Stimulated activated effector memory CD8-positive, alpha-beta T cell treated with anti-CD3 and anti-CD28 coated beads, Interleukin-12 subunit alpha, Interleukin-12 subunit beta, amount 100 ng/mL, for 72 hours (primary cell): ENCODE results near the gene NBR1.
"Not testable (repeated sequence)": the region's sequence is repeated elsewhere in the genome, so short reads cannot be mapped to it uniquely, and the experiment has no call there.

Experiments
- ATAC-seq: fragments of 150-1000 bp; cut with Tn5 transposase; 2 replicates; pipeline ENCODE4 v1.10.0; 2021
- DNase-seq, 2 donors: peaks; one replicate each; pipeline ENCODE4 v3.0.0; 2021 to 2022; ENCODE audit warnings: low spot score in 2 of 2
- H3K27ac Mint-ChIP-seq: one replicate; pipeline ENCODE4 v1.8.0; 2022; ENCODE audit warnings: mild to moderate bottlenecking, mixed read lengths
- H3K36me3 Mint-ChIP-seq: one replicate; pipeline ENCODE4 v1.8.0; 2022; ENCODE audit warnings: mild to moderate bottlenecking, mixed read lengths
- H3K4me1 Mint-ChIP-seq: one replicate; pipeline ENCODE4 v1.8.0; 2022; ENCODE audit warnings: mixed read lengths
- H3K4me3 Mint-ChIP-seq: one replicate; pipeline ENCODE4 v1.8.0; 2022; ENCODE audit warnings: mild to moderate bottlenecking, mixed read lengths
- H3K9me3 Mint-ChIP-seq: one replicate; pipeline ENCODE4 v1.8.0; 2022; ENCODE audit warnings: mixed read lengths

Gene NBR1

DNA sequence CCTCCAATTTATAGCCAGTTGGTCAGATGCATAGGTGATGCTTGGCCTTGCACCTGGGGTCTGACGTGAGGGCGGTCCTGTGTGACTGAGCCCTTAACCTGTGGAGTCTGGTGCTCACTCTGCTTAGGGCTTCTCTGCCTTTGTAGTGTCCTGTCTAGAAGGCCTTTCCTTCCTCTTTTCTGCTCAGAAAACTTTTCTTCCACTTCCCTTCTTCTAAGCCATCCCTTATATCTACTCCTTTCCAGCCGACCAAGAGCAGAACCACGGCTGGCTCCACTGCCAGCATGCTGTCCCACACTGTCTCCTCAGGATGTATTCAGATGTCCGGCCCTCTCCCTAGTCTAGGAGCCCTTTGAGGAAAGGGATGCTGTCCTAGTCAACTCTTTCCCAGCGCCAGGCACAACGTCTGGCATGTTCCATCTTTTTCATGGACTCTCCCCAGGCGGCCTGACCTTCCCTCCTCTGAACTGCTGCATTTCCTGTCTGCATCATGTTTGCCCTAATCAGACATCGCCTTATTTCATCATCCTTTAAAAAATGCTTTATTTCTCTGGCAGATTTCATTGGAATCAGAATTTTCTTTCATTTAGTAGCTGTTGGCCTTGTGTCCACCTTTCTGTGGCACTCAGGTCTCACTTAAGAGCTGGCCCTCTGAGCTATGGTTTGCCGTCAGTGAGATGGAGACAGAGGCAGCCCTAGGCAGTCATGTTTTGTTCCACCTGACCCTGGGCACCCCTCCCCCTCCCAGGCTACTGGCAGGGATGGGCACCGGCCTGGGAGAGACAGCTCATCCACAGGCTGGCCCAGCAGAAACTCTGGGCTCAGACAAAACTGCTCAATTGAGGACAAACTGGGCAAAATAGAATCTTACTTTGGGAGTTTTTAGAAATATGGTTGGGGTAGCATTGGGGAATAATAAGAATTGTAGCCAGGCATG is 30.4 kb upstream of the NBR1 start:
- Mint-ChIP-seq H3K36me3 (peaks cover 12% of the 10 kb centered on the region), H3K4me1 (peaks cover 5% of the 10 kb centered on the region), H3K4me3 (no peak overlapping the region), H3K27ac (peak overlapping the region; percentile 68), H3K9me3 (no peaks in the 10 kb centered on the region)
- DNase-seq: no peak
- no peak for ATAC-seq

DNA sequence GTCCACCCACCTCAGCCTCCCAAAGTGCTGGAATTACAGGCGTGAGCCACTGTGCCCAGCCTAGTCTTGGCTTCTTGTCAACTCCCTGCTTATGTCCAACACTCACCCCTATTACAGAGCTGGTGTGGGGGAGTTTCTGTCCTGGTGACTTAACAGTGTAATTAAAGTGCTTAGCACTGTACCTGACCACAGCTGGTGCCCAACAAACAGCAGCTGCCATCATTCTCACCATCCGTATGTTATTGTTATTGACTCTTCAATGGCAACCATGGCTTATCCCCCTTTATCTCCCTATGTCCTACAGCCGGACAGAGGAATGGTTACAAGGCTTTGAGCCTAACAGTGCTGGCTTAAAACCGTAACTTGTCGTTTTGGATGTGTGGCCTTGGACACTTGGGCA is 28.9 kb upstream of the NBR1 start:
- H3K9me3 Mint-ChIP-seq: no peaks in the 10 kb centered on the region
- no peaks in the 10 kb centered on the region for H3K4me1 Mint-ChIP-seq
- ATAC-seq (no peak), DNase-seq (no peak)
- peaks cover 12% of the 10 kb centered on the region for H3K36me3 Mint-ChIP-seq
- no peak overlapping the region for H3K4me3 Mint-ChIP-seq
- no peak overlapping the region for H3K27ac Mint-ChIP-seq

DNA sequence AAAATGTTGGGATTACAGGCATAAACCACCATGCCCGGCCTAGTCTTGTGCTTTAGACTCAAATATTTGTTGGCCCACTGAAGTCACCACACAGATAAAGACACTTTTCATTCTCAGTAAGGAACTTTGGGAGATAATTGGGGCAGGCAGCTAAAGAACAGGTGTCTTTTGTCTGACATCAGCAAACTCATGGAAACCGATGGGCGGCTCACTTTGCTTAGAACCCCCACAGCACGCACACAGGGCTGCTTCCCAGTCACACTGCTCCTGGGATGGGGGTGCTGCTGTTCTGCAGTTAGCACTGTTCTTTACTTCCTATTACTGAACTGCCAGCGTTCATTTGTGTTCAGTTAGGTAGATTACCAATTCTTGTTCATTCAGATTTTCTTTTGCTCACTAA is 27.8 kb upstream of the NBR1 start:
- no peak overlapping the region for H3K27ac Mint-ChIP-seq
- peaks cover 12% of the 10 kb centered on the region for H3K36me3 Mint-ChIP-seq
- ATAC-seq (no peak), DNase-seq (no peak)
- no peak overlapping the region for H3K4me3 Mint-ChIP-seq
- no peaks in the 10 kb centered on the region for H3K4me1 Mint-ChIP-seq
- no peaks in the 10 kb centered on the region for H3K9me3 Mint-ChIP-seq

DNA sequence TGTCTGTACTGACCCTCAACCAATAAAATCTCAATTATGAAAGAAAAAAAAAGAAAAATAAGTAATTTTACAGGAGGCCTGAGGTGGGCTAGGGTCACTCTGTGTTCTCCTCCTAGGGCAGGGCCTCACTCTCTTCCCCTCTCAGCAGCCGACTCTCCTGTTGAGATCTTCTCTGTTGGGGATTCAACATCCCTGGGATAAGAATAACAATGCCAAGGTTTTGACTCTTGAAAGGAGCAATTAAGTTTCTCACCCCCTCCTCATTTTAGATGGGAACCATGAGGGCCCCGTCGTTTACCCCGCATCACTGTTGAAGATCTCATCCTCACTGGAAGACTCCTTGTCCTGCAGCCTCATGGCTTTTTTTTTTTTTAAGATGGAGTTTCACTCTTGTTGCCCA is 24.4 kb upstream of the NBR1 start:
- no peak for DNase-seq
- Mint-ChIP-seq H3K9me3 (no peaks in the 10 kb centered on the region), H3K27ac (no peak overlapping the region), H3K36me3 (peaks cover 12% of the 10 kb centered on the region), H3K4me1 (no peaks in the 10 kb centered on the region), H3K4me3 (no peak overlapping the region)
- no peak for ATAC-seq

DNA sequence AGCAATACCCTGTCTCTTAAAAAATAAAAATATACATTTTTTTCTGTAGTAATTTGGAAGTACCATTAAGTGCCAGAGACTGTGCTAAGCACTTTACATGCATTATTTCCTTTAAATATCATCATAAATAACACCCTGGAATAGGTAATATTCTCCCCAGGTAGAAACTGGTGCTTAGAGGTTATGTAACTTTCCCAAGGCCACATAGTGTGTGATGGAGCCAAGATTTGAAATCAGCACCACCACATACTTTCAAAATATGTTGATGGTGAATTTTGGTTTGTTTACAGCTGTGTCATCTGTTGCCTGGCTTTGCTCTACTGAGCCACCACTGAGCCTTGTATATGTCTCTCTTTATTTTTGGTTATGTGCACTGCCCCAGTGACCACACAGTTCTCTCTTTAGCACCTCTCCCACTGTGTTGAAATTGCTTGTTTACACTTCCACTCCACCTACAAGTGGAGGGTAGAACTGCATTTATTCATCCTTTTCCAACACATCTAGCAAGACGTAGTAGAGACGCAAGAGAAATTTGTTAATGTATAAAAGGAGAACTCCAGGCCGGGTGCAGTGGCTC is 19.0 kb upstream of the NBR1 start:
- H3K4me1 Mint-ChIP-seq: no peaks in the 10 kb centered on the region
- H3K27ac Mint-ChIP-seq: no peak overlapping the region
- H3K9me3 Mint-ChIP-seq: peaks cover 5% of the 10 kb centered on the region
- peaks cover 5% of the 10 kb centered on the region for H3K36me3 Mint-ChIP-seq
- no peak for DNase-seq
- H3K4me3 Mint-ChIP-seq: no peak overlapping the region
- no peak for ATAC-seq

DNA sequence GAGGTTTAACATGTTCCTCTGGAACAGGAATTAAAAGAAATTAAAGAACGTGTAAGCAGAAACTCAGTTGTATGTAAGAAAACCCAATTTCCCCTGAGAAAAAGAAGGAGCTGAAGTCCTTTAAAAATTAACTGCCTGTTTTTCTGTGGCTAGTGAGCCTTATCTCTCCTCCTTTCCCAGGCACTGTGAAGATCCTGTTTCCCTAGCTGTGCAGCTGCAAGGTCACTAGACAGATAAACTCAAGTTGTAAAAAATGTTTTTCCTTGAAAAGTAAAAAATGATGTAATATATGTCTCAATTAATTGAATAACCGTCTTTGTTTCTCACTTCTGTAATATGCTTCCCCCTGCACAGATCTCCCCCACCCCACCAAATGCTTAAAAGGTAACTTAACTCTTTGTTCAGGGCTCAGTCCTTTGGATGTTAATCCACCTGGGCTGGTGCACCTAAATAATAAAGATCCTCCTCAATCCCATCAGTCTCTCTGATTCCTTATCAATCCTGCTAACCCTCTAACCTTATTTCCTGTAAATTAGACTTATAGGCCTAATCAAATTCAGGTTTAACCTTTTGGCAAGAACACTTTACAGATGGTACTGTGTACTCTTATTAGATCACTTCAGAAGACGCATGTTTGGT is 17.7 kb upstream of the NBR1 start:
- H3K36me3 Mint-ChIP-seq: peaks cover 10% of the 10 kb centered on the region
- H3K27ac Mint-ChIP-seq, H3K4me3 Mint-ChIP-seq, ATAC-seq, H3K4me1 Mint-ChIP-seq, H3K9me3 Mint-ChIP-seq, DNase-seq: not testable (repeated sequence)

DNA sequence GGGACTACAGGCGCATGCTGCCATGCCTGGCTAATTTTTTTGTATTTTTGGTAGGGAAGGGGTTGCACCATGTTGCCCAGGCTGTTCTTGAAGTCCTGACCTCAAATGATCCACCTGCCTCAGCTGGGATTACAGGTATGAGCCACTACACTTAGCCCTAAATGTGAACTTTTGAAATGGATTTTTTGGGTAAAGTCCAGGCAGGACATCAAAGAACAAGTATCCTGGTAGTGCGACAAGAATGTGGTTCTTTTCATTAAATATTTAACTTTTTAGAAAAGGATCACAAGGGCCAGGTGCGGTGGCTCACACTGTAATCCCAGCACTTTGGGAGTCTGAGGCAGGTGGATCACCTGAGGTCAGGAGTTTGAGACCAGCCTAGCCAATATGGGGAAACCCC is 15.3 kb upstream of the NBR1 start:
- no peak for ATAC-seq
- Mint-ChIP-seq H3K9me3 (peaks cover 5% of the 10 kb centered on the region), H3K36me3 (peaks cover 10% of the 10 kb centered on the region), H3K4me3 (no peak overlapping the region), H3K4me1 (no peaks in the 10 kb centered on the region), H3K27ac (no peak overlapping the region)
- DNase-seq: no peak

DNA sequence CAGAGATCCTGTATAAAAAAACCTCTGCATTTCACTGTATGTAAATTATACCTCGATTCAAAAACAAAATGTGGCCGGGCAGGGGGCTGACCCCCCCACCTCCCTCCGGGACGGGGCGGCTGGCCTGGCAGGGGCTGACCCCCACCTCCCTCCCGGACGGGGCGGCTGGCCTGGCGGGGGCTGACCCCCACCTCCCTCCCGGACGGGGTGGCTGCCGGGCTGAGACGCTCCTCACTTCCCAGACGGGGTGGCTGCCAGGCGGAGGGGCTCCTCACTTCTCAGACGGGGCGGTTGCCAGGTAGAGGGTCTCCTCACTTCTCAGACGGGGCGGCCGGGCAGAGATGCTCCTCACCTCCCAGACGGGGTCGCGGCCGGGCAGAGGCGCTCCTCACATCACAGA is 11.8 kb upstream of the NBR1 start:
- DNase-seq, ATAC-seq, H3K27ac Mint-ChIP-seq, H3K4me3 Mint-ChIP-seq, H3K9me3 Mint-ChIP-seq, H3K4me1 Mint-ChIP-seq: not testable (repeated sequence)
- H3K36me3 Mint-ChIP-seq: peaks cover 19% of the 10 kb centered on the region

DNA sequence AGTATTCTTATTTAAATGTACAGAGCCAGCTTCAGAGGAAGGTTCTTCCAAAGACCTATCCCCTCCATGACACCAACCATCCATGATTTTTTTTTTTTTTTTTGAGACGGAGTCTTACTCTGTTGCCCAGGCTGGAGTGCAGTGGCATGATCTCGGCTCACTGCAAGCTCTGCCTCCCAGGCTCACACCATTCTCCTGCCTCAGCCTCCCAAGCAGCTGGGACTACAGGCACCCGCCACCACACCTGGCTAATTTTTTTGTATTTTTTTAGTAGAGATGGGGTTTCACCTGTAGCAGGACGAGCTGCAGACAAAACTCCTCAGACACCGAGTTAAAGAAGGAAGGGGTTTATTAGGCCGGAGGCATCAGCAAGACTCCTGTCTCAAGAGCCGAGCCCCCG is 11.1 kb upstream of the NBR1 start:
- H3K4me1 Mint-ChIP-seq, H3K27ac Mint-ChIP-seq, DNase-seq, H3K9me3 Mint-ChIP-seq, ATAC-seq, H3K4me3 Mint-ChIP-seq: not testable (repeated sequence)
- H3K36me3 Mint-ChIP-seq: peaks cover 21% of the 10 kb centered on the region

DNA sequence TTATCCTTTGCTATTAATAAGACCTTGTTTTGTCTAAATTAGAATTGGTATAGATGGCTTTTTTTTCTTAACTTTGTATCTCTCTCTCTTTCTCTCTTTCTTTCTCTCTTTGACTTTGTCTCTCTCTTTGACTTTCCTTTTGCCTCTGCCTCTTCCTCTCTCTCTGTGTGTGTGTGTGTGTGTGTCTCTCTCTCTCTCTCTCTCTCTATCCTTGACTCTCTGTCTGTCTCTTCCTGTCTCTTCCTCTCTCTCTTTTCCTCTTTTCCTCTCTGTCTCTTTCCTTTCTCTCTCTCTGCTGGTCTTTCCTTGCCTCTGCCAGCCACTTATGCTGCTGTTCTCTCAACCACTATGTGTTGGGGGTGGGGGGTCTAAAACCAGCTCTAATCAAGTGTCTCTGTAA is 5.0 kb upstream of the NBR1 start:
- ATAC-seq, H3K9me3 Mint-ChIP-seq, DNase-seq, H3K4me3 Mint-ChIP-seq: not testable (repeated sequence)
- peak overlapping the region; percentile 57 for H3K27ac Mint-ChIP-seq
- H3K36me3 Mint-ChIP-seq: peaks cover 29% of the 10 kb centered on the region
- peaks cover 15% of the 10 kb centered on the region for H3K4me1 Mint-ChIP-seq

DNA sequence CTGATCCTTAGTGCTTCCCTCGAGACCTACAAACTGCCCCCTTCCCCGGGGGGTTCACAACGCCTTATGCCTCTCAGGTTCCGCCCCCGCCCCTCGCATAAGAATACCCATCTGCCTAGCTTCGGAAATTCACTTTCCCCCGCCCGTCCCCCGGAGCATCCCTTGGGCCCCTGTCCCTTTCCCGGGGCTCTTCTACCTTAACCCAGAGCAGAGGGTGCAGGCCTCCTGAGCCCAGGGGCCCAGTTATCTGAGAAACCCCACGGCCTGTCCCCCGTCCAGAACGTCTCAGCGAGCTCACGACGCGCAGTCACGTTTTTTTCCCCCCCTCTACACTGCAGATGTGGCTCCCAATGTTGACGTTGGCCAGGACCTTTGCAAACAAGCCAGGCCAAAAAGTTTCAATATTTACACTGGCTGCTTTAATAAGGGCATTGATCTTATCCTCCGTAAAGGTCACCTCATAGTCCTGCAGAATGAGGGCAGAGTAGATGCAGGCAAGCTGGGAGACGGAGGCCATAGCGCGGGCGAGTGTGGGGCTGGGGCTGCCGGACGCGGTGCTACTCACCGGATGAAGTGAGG is 1.4 kb upstream of the NBR1 start:
- Mint-ChIP-seq H3K4me1 (peaks cover 25% of the 10 kb centered on the region), H3K27ac (no peak overlapping the region), H3K9me3 (no peaks in the 10 kb centered on the region), H3K4me3 (no peak overlapping the region), H3K36me3 (peaks cover 25% of the 10 kb centered on the region)
- ATAC-seq: peak; percentile 41
- DNase-seq: peak in 1 of 2 donors; percentile 4

DNA sequence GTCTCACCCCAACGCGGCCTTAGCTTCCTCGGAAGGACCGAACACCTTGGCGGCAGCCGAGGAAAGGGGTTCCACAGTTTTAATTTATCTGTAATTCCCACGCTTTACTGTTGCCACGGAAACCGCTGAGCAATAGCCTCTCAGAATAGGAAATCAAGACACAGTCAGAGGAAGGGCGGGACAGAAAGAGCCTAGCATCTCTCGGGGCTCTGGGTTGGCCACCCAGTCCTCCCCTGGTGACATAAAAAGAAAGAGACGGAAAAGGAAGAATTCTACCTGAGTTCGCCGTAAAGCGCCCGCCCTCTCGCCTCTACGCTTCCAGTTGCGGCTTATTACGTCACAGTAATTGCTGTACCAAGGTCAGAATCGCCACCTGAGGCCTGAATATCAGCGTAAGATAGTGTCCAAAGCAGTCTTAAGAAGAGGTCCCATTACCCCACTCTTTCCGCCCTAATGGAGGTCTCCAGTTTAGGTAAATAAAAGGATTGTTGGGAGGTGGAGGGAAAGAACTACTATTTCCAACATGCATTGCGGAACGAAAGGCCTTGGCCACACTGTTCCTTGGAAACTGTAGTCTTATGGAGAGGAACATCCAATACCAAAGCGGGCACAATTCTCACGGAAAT is 761 bp upstream of the NBR1 start:
- Mint-ChIP-seq H3K9me3 (no peaks in the 10 kb centered on the region), H3K27ac (no peak overlapping the region), H3K4me1 (peaks cover 26% of the 10 kb centered on the region), H3K36me3 (peaks cover 26% of the 10 kb centered on the region), H3K4me3 (no peak overlapping the region)
- ATAC-seq (peak; percentile 90), DNase-seq (peak; percentile 72 to 90)

DNA sequence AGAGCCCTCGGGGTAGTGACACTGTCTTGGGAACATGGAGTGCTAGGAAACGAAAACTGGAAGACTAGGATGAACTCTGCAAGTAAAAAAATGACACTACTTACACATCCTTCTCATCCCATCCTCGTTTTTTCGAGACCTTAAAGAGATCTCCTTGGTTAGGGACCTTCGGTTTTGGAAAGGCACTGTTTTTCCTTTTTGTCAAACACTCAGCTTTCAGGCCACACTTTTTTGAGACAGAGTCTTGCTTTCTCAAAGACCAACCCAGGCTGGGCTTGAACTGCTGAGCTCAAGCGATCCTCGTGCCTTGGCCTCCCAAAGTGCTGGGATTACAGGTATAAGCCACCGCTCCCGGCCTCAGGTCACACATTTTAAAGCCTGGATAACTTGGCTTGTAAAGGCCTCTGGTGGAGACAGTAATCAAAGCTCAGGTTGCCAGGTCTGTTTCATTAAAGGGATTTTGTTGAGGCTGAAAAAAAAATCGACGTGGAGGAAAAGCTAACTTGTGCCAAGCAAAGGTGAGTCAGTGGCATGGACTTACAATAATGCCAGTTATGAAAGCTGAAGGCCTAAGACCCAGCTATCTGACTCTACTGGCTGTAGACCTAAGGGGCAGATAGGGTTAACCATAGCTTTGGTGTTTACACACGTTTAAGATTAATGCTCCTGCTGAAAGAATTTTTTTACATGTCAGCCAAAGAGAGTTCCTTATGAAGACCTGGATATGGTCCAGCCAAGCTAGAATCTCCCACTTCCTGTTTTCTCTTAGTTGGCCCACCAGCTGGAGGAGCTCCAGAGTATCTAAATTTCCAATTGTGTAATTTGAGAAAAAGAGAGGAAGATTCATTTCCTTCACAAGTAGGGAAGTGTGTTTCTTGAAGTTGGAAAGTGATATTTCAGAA is 823 bp downstream of the NBR1 start:
- no peak overlapping the region for H3K4me3 Mint-ChIP-seq

More for the DNA sequence above, 823 bp downstream of the NBR1 start:
- Mint-ChIP-seq H3K4me1 (peaks cover 31% of the 10 kb centered on the region), H3K27ac (no peak overlapping the region), H3K36me3 (peaks cover 27% of the 10 kb centered on the region), H3K9me3 (no peaks in the 10 kb centered on the region)
- DNase-seq (peak in 1 of 2 donors; percentile 60), ATAC-seq (no peak)
